Spinal cord (tissue), 10 donors: ENCODE data around the gene HOXA7. TPM values are rescaled to one million over a fixed set of nuclear protein-coding genes. Genes with fewer than 3 reads are reported as not detected.

Experiments
- DNase-seq, 6 donors: peaks; one replicate each; pipeline versions ENCODE4 v3.0.0 to v3.0.0-alpha.2; 2013 to 2015; ENCODE audit warnings: low spot score in 6 of 6, low read depth in 4 of 6
- H3K27ac ChIP-seq: one replicate; pipeline ENCODE4 v1.5.1; 2013; ENCODE audit warnings: low read depth, low read length, control low read depth
- H3K27me3 ChIP-seq: one replicate; pipeline ENCODE4 v1.6.1; 2013; ENCODE audit warnings: low read length; ENCODE audit not compliant: control insufficient read depth, insufficient read depth
- H3K36me3 ChIP-seq: one replicate; pipeline ENCODE4 v1.6.1; 2013; ENCODE audit warnings: low read length; ENCODE audit not compliant: control insufficient read depth, insufficient read depth
- H3K4me1 ChIP-seq: one replicate; pipeline ENCODE4 v1.6.1; 2013; ENCODE audit warnings: low read length; ENCODE audit not compliant: control insufficient read depth, insufficient read depth
- H3K4me3 ChIP-seq: one replicate; pipeline ENCODE4 v1.5.1; 2013; ENCODE audit warnings: low read depth, low read length, control low read depth
- H3K9me3 ChIP-seq: one replicate; pipeline ENCODE4 v1.6.1; 2013; ENCODE audit warnings: low read length; ENCODE audit not compliant: control insufficient read depth, insufficient read depth
- WGBS: methylation state at CpG from one replicate; pipeline ENCODE4 v1.1.5; 2013; ENCODE audit warnings: missing lambda C conversion rate; ENCODE audit not compliant: insufficient coverage; 5-methylcytosine and 5-hydroxymethylcytosine counted together
- polyA plus RNA-seq, 2 donors: library from polyadenylated mRNA; unstranded; fragments of 120-200 nt; gene quantifications; one replicate each; pipeline ENCODE4 v1.2.1, GENCODE V29; 2013; ENCODE audit not compliant: insufficient read length in 2 of 2
- small RNA-seq: library from RNA; depleted of rRNA; stranded (forward); fragments of <200 nt; gene quantifications from one replicate; pipeline ENCODE3, GENCODE V24; 2014; ENCODE audit warnings: low replicate concordance
- total RNA-seq, 2 donors: library from RNA; depleted of rRNA in 1 of 2; stranded (reverse); fragments of 120-200 nt in 1 of 2; fragments of >200 nt in 1 of 2; gene quantifications; one replicate each; pipeline versions ENCODE4 v1.2.3 to v1.2.4, GENCODE V29; 2013 to 2014
- donor health status: healthy.

Gene HOXA7
- total and polyA plus RNA-seq, 4 donors: 9.6 to 111 (median 52.1) TPM

DNA sequence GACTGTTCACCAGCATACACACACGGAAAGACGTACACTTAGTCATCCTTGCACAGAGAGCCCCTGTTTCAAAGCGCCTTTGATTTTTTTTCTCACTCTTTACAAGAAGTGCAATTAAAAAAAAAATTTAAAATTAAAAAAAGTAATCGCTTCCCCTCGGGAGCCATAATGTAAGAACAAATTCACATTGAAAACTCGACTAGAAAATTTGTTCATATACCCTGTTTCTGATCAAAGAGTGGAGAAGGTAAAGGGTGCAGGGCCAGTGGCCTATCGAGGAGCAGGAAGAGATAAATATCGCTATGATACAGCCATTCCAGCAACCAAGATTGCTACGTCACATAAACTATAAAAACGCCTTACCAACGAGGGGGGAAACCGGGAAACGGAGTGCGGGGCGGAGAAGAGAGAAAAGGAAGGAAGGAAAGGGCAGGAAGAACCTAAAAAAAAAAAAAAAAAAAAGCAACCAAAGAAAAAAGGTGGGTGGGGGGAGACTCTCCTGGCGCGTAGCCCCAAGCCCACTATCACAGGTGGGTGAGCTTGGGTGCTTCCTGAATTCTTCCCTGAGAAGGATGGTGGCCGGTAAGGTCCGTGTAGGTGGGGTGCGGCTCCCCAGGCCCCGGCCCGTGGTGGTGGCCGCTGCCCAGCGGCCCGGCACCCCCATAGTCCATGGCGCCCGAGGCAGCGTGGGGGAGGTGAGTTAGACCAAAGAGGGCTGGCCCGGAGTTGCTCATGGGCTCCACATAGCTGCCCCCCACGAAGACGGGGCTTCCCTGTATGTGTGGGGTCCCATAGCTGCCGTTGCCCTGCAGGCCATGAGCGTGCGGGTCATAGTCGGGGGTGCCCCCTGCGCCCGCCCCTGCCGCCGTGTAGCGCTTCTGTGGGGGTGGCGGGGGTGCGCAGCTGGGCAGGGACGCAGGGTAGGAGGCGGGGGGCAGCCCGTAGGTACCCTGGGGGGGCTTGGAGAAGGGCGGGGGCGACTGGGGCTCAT lies 48.8 kb downstream of the HOXA7 start:
- 13% methylated on average over 34 of the region's 47 CpGs for WGBS
- Histone ChIP-seq H3K4me3 (peak overlapping the region; percentile 85), H3K27ac (peak overlapping the region; percentile 98), H3K4me1 (peaks cover 78% of the 10 kb centered on the region), H3K36me3 (peaks cover 27% of the 10 kb centered on the region), H3K9me3 (no peaks in the 10 kb centered on the region), H3K27me3 (peaks cover 8% of the 10 kb centered on the region)
- DNase-seq: peak in 4 of 6 donors; percentile 35 to 87 (median 56)

DNA sequence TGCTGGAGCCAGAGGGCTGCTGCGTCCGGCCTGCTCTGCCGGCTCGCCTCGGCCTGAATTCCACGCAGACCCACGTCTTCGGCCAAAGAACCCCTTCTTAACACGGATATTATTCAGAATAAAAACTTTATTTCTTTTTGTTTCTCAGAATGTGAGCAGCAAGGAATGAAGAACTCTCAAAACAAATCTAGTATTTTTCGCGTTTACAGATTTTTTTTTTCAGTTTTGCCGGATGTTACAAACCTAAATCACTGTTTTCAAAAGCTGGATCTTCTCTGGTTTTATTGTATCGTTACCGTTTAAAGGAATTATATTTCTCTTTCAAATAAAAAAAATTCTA lies 49.6 kb downstream of the HOXA7 start:
- H3K27me3 ChIP-seq: peaks cover 8% of the 10 kb centered on the region

DNA sequence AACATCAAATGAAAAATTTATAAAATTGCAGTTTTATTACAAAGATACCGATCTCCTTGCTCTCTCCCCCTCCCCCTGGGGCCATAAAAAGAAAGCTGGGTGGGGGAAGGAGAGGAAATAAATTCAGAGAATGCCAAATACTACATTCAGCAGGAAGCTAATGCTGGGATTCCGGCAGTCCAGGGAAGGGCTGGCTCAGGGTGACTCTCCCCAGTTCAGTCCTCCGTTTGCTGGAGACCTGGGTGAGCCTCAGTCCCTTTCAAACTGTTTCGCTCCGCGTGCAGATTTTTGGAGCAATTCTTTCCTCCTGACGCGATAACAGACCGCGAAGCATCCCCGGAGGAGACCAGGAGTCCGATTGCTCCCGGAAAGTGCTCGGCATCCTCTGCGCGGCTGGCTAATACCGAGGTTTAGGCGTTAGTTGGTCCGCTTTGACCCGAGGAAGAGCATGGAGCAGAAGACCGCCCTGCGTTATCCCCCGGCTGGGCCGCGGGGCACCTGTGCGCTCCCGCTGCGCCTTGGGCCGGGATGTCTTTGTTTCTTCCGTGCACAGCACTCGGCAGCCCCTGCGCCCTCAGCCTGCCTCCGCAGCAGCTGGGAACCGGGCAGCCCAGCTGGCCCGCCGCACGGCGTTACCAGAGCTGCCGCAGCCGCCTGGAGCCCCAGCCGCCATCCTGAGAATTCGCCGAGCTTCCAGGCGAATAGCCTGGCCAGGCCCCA lies 50.1 kb downstream of the HOXA7 start:
- H3K27ac ChIP-seq: peak overlapping the region; percentile 98
- peak overlapping the region; percentile 85 for H3K4me3 ChIP-seq
- WGBS: 4% methylated on average over 43 of the region's 44 CpGs
- H3K9me3 ChIP-seq: no peaks in the 10 kb centered on the region
- H3K4me1 ChIP-seq: peaks cover 79% of the 10 kb centered on the region
- peaks cover 27% of the 10 kb centered on the region for H3K36me3 ChIP-seq
- DNase-seq: peak in 4 of 6 donors; percentile 41 to 89 (median 59)
- H3K27me3 ChIP-seq: peaks cover 12% of the 10 kb centered on the region

More for the DNA sequence above, 49.6 kb downstream of the HOXA7 start:
- Histone ChIP-seq H3K4me1 (peaks cover 79% of the 10 kb centered on the region), H3K36me3 (peaks cover 27% of the 10 kb centered on the region), H3K27ac (peak overlapping the region; percentile 98), H3K4me3 (peak overlapping the region; percentile 85), H3K9me3 (no peaks in the 10 kb centered on the region)
- 14% methylated on average over 5 of the region's 14 CpGs for WGBS
- peak in 1 of 6 donors; percentile 22 for DNase-seq

DNA sequence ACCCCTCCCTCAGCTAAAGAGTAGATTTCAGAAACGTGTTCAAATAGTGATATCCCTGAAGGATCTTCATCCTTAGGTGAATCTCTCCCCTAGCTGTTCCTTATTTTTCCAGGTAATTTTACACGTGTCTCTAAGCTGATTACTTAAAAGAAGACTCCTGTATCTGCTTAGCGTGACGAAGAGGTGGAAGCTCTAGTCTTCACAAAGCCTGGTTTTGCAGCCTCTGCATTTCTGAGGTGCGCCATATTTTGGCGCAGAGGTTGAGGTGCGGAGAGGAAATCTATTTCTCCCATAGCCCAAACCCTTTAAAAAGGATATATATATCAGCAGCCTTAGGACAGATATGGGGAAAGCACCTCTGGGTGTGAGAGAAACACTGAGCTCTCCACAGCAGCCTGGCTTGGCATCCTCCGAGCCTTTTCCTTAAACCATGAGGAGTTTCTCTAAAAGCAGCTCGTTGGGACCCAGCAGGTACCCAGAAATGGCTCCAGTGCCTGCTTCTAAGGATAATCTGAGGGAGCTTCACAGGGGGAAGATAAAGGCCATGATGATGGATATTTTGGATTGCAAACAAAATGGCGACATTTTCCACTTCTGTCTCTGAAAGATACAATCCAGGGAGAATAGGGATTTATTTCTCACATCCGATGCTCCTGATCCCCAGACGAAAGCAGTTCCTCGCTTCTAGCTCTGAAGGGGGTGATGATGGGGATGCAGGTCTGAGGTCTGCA lies 51.0 kb downstream of the HOXA7 start:
- peaks cover 12% of the 10 kb centered on the region for H3K27me3 ChIP-seq
- peak in 4 of 6 donors; percentile 26 to 89 (median 60) for DNase-seq
- H3K9me3 ChIP-seq: no peaks in the 10 kb centered on the region
- peaks cover 27% of the 10 kb centered on the region for H3K36me3 ChIP-seq
- peak overlapping the region; percentile 85 for H3K4me3 ChIP-seq
- peak overlapping the region; percentile 98 for H3K27ac ChIP-seq
- H3K4me1 ChIP-seq: peaks cover 74% of the 10 kb centered on the region
- WGBS: 25% methylated on average over 2 of the region's 13 CpGs

DNA sequence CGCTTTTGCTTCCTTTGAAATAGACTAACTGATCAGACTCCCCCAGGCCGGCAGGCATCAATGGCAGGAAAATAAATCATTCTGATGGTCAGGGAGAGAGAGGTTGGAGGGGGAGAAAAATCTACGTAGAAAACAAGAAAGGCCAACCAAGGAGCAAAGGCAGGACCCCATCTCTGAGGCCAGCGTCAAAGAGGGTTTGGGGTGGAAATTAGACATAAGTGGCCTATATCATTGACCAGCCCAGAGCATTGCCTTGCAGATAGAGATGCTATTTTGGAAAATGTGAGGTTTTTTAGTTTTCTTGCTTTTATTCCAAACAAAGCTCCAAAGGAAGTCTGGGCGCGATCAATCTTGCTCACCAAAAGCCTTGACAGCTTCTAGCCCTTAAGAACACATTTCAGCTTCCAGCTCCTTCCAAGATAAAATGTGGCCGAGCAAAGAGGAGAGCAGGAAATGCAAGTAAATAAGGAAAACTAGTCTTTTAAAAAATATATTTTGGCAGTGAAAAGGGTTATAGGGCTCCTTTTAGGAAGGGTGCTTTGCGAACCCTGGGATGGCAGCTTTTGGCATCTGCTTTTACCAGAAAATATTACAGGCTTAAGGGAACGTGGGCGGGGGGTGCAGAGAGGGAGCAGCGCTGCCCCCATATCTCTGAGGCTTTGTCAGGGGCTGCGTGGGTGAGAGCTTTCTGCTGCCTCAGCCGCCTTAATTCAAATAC lies 52.0 kb downstream of the HOXA7 start:
- peaks cover 12% of the 10 kb centered on the region for H3K27me3 ChIP-seq
- peaks cover 20% of the 10 kb centered on the region for H3K36me3 ChIP-seq
- peak overlapping the region; percentile 85 for H3K4me3 ChIP-seq
- WGBS: 19% methylated on average over 7 of the region's 13 CpGs
- peaks cover 64% of the 10 kb centered on the region for H3K4me1 ChIP-seq
- H3K27ac ChIP-seq: peak overlapping the region; percentile 98
- DNase-seq: peak in 4 of 6 donors; percentile 42 to 86 (median 79)
- no peaks in the 10 kb centered on the region for H3K9me3 ChIP-seq

Small RNA genes within 50 kb of the gene (small RNA-seq; reads per million reads assigned to genes)
- not detected for gene AC004080.5
- not detected for gene RF02140
- gene RF02141: not detected

Other genes with a start within 250 kb of the HOXA7 start
- 1 to 10 TPM; 1.2 to 1.4 TPM for gene HOXA1, start 60.7 kb downstream of the HOXA7 start, total RNA-seq
- 1 to 10 TPM; 3.1 to 3.9 TPM for gene HOXA1, start 60.7 kb downstream of the HOXA7 start, polyA plus RNA-seq
- 1 to 10 TPM; 4.4 to 8.1 TPM for gene HOXA2, start 54.0 kb downstream of the HOXA7 start, total RNA-seq
- gene HOXA2, start 54.0 kb downstream of the HOXA7 start, polyA plus RNA-seq: 10 to 100 TPM; 17.7 to 17.9 TPM
- gene HOXA4, start 25.9 kb downstream of the HOXA7 start, total RNA-seq: 1 to 10 TPM; 1.4 to 2.5 TPM
- gene HOXA4, start 25.9 kb downstream of the HOXA7 start, polyA plus RNA-seq: 10 to 100 TPM; 48.9 to 56.1 TPM
- 10 to 100 TPM; 20.6 to 32.1 TPM for gene HOXA5, start 13.0 kb downstream of the HOXA7 start, total RNA-seq
- gene HOXA5, start 13.0 kb downstream of the HOXA7 start, polyA plus RNA-seq: 100 to 1,000 TPM; 159 to 171 TPM
- 10 to 100 TPM; 12.5 to 20.5 TPM for gene HOXA6, start 8.9 kb downstream of the HOXA7 start, total RNA-seq
- 10 to 100 TPM; 47.4 to 58.3 TPM for gene HOXA6, start 8.9 kb downstream of the HOXA7 start, polyA plus RNA-seq
- 1 to 10 TPM; 6.2 to 8.8 TPM for gene HOXA3, start 4.1 kb downstream of the HOXA7 start, total RNA-seq
- gene HOXA3, start 4.1 kb downstream of the HOXA7 start, polyA plus RNA-seq: 10 to 100 TPM; 29.2 to 36.9 TPM
- gene HOXA9, start 8.9 kb upstream of the HOXA7 start, total RNA-seq: 10 to 100 TPM in 1 of 2 donors, 1 to 10 TPM in 1; 1.5 to 20.4 TPM
- gene HOXA9, start 8.9 kb upstream of the HOXA7 start, polyA plus RNA-seq: 1 to 10 TPM; 3.7 to 8.6 TPM
- 10 to 100 TPM in 1 of 2 donors, under 1 TPM in 1; 0.22 to 14.0 TPM for gene HOXA10, start 17.6 kb upstream of the HOXA7 start, total RNA-seq
- gene HOXA10, start 17.6 kb upstream of the HOXA7 start, polyA plus RNA-seq: 1 to 10 TPM in 1 of 2 donors, under 1 TPM in 1; 0.27 to 1.3 TPM
- gene HOXA11, start 28.6 kb upstream of the HOXA7 start, total RNA-seq: 1 to 10 TPM in 1 of 2 donors, not detected in 1; 2.2 TPM
- gene HOXA11, start 28.6 kb upstream of the HOXA7 start, polyA plus RNA-seq: under 1 TPM in 1 of 2 donors, not detected in 1; 0.27 TPM
- gene HOXA13, start 43.4 kb upstream of the HOXA7 start, total RNA-seq: under 1 TPM in 1 of 2 donors, not detected in 1; 0.10 TPM
- not detected for gene HOXA13, start 43.4 kb upstream of the HOXA7 start, polyA plus RNA-seq
- under 1 TPM in 1 of 2 donors, not detected in 1; 0.11 TPM for gene EVX1, start 86.1 kb upstream of the HOXA7 start, total RNA-seq
- 1 to 10 TPM in 1 of 2 donors, under 1 TPM in 1; 0.59 to 1.3 TPM for gene EVX1, start 86.1 kb upstream of the HOXA7 start, polyA plus RNA-seq